Keratinocyte (primary cell): Measurements from ENCODE around the gene UBE2J2.

ENCODE experiments used
- CTCF ChIP-seq, 3 experiments: IDR thresholded peaks in 1 of 3; conservative IDR thresholded peaks in 1 of 3; optimal IDR thresholded peaks in 1 of 3; 2 replicates in 2 of 3; 3 replicates in 1 of 3; pipeline versions ENCODE3 to v1.5.1; 2011; ENCODE audit warnings: low read length in 3 of 3, mild to moderate bottlenecking in 3 of 3, moderate library complexity in 2 of 3, control low read depth in 1 of 3, inconsistent platforms in 1 of 3; ENCODE audit not compliant: insufficient read depth in 2 of 3; ENCODE audit errors: extremely low read depth in 1 of 3
- EZH2 ChIP-seq: IDR thresholded peaks from one replicate; pipeline ENCODE4 v1.6.1; 2012; ENCODE audit warnings: inconsistent platforms, mild to moderate bottlenecking, low read length, moderate library complexity

GRCh38 chr1:1223891-1224290 lies 49.8 kb downstream of the UBE2J2 start:
- TF ChIP-seq CTCF (optimal IDR thresholded peaks at IDR 0.05 in 1 of 3, IDR thresholded peaks at IDR 0.05 in 1 of 3, conservative IDR thresholded peaks at IDR 0.05 in 1 of 3; ENCODE audit: extremely low read depth in 1 of 3, insufficient read depth in 2 of 3, low read length in 3 of 3), result no peak
- TF ChIP-seq EZH2, result no peak
